GM21576 (cell line): ENCODE measurements around the gene OPN3.

ENCODE experiments used
- ATAC-seq: cut with Tn5 transposase; IDR thresholded peaks from one replicate; pipeline ENCODE4 v1.9.1; 2021; ENCODE audit warnings: mild to moderate bottlenecking, moderate library complexity; ENCODE audit not compliant: unreplicated experiment

The OPN3 gene

GRCh38 chr1:241624935-241625334 lies 15.2 kb downstream of the OPN3 start:
- no peak for ATAC-seq

- no peak for ATAC-seq
Measured at GRCh38 chr1:241622669-241623068, 17.5 kb downstream of the OPN3 start.

- no peak for ATAC-seq
Measured at GRCh38 chr1:241617426-241617825, 22.7 kb downstream of the OPN3 start.

- ATAC-seq: no peak
Measured at GRCh38 chr1:241615043-241615974, 24.9 kb downstream of the OPN3 start.

- ATAC-seq: no peak
Measured at GRCh38 chr1:241614572-241614971, 25.6 kb downstream of the OPN3 start.

GRCh38 chr1:241614144-241614543 lies 26.0 kb downstream of the OPN3 start:
- ATAC-seq: no peak

DNA sequence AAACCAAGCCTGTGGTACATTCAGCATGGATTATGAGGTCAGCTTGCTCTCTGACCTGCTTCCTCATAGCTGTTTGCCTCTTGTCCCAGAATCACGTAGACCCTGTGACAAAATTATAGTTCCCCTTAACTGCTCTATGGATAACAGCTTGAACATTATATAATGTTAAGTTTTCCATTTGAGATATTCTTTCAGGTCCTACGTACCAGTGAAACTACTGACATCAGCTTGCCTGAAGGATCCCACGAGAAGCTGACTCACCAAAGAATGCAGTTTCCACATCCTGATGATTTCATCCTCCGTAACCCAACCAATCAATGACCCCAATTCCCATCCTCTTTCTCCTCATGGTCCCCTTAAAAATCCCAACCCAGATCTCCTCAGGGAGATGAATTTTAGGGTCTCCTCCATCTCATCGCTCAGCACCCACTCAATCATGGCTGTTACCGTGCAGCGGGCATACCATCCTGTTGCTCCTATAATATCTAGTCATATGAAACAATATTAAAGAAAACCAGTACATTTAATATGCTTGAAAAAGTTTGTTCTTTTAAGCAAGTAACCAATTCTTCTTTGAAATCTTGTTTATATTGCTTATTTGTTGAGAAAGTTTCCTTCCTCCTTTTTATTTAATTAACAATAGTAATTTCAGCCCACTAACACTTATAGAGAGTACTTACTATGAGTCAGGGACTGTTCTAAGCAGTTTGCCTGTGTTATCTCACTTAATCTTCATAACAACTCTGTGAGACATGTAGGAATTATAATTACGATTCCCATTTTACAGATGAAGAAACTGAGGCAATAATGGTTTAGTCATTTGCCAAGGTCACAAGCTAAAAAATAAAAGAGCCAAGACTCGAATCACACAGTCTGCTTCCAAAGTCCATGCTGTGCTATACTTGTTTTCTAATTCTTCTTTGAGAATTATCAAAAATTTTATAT lies 27.4 kb downstream of the OPN3 start:
- no peak for ATAC-seq

- no peak for ATAC-seq
Measured at GRCh38 chr1:241611736-241612135, 28.4 kb downstream of the OPN3 start.

DNA sequence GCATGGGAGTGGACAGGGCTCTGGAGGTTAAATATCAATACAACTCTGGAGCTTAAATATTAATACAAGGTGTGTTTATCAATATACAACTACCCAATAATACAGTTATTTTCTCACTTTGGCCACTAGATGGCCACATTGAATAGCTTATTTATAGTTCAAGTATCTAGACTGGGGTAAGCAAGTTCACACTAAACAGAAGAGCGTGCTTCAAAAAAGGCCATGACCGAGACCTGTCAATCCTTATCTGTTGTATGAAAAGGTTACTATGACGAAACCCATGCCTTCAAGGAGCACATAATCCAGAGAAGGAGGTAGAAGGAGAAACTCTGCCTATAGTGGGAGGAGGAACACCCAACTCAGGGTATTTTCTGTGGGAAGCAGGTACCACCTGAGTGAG lies 29.1 kb downstream of the OPN3 start:
- peak; percentile 84 for ATAC-seq

DNA sequence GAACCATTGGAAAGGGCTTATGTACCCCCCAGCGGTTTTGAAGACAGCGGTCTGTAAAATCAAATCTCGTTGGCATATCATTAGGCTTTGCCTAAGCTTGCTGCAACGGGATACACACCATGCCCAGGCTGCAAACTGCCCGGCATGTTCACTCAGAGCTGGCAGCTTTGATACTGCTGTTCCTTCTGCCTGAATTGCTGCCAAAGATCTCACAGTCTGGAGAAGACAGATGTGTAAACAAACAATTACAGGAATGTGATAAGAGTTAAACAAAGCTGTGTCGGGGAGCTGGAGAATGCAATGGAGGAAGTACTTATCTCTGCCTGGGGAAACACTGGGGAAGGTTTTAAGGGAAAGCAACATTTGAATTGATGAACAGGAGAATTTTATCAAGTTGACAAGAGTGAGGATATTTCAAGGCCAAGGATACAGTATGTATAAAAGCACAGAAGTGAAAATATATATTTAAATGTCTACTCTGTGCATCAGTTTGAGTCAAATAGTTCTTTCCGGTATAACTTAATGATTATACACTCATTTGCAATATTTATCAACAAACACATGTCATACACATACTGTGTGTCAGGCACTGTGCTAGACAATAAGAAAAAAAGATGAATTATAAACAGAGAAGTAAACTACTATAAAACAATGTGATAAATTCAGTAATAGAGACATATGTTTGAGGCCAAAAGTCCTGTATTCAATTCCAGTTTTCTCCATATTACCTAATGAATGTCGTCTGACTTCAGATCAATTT lies 29.9 kb downstream of the OPN3 start:
- ATAC-seq: no peak

DNA sequence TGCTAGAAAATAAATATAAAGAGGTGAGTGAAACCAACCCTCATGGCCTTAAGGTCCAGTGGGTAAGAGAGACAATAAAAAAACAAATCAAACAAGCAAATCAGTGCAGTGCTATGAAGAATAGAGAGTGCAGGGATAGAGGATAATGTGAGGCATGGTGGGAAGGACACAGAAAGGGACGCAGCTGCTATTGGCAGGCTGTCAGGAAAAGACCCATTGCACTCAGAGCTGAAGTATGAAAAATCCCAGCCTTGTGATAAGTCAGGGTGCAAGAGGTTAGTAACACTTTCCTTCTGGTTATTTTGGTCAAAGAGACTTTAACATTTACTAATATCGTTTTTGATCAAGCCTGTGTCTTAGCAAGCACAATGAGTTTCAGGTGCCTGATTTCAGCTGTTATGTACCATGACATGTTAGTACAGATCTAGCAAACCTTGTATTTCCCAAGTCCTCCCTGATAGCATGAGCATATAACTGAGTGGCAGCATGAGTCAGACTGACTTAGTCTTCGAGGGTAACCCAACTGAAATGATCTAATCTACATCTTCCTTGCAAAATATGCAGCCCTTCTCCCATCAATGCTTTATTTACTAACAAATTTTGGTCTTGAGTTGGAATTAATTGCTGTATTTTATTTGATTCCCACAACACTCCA lies 31.7 kb downstream of the OPN3 start:
- ATAC-seq: peak; percentile 40

- no peak for ATAC-seq
Measured at GRCh38 chr1:241607497-241607896, 32.7 kb downstream of the OPN3 start.

- ATAC-seq: no peak
Measured at GRCh38 chr1:241606544-241606943, 33.6 kb downstream of the OPN3 start.

DNA sequence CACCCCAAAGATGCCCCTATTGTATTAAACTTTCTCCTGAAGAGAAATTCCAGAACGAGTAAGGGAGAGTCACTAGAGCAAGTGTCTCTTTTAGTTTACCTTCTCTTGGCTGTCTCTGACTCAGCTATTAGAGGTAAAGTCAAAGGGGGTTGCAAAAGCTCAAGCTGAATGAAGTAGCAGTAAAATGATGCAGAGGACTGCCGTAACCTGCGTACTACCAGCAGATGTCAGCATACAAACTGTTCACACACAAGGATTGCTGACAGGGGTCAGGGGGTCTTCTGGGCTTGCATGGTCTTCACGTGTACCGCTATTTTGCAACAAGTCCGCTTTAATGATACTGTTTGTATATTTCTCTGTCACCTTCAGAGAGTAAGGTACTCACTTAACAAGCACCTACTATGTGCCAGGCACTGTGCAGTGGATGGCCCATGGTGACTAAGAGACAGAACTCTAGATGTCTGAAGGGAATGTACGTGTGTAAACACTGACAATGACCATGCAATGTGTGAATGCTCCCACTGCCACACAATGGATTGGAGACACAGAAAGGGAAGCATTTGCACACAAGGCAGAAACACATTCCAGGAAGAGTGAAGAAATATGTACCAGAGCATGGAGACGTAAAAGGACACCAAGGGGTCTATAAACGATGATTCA lies 34.9 kb downstream of the OPN3 start:
- ATAC-seq: no peak

DNA sequence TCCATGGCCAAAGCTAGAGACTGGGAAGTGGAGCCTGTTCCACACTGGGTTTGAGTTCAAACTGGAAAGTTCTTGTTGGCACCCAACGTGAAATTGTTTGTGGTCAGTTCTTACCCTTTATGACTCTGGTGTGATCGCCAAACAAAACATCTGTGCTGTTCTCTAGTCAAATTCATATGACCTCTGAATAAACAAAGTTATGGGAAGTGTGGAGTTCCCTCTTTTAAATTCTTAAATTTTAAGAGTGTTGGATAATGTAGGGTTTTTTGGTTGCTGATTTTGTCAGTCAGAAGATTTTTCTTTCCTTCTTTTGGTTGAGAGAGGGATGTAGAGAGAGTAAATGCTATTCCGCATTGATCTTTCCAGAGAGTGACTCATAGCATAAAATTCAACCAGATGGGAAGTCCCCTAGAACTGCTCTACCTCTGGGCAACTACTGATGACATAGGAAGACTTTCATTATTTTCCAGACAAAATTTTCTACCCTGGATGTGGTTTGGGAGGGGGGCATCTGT lies 36.4 kb downstream of the OPN3 start:
- ATAC-seq: no peak

GRCh38 chr1:241600496-241600901 lies 39.7 kb downstream of the OPN3 start:
- peak; percentile 89 for ATAC-seq

- no peak for ATAC-seq
Measured at GRCh38 chr1:241598249-241598648, 41.9 kb downstream of the OPN3 start.

- no peak for ATAC-seq
Measured at GRCh38 chr1:241596633-241597032, 43.5 kb downstream of the OPN3 start.

GRCh38 chr1:241593186-241593585 lies 47.0 kb downstream of the OPN3 start:
- ATAC-seq: no peak
